Upper lobe of right lung (tissue), 1 donor: ENCODE results near the gene MALL. TPM values are rescaled to one million over a fixed set of nuclear protein-coding genes. Genes with fewer than 3 reads are reported as not detected.
"Not testable (repeated sequence)": the region's sequence is repeated elsewhere in the genome, so short reads cannot be mapped to it uniquely, and the experiment has no call there.

ENCODE experiments used
- ATAC-seq: fragments of 200-7000 bp; cut with Tn5 transposase; one replicate; pipeline ENCODE4 v1.9.1; 2020; ENCODE audit warnings: mild to moderate bottlenecking, moderate library complexity
- DNase-seq: peaks from one replicate; pipeline ENCODE4 v3.0.0-alpha.2; 2020
- H3K27ac ChIP-seq: fragments of 200-600 bp; one replicate; pipeline ENCODE4 v1.8.0; 2022
- H3K27me3 ChIP-seq: fragments of 200-600 bp; one replicate; pipeline ENCODE4 v1.8.0; 2022; ENCODE audit warnings: mild to moderate bottlenecking
- H3K36me3 ChIP-seq: fragments of 200-600 bp; one replicate; pipeline ENCODE4 v1.8.0; 2022
- H3K4me1 ChIP-seq: fragments of 200-600 bp; one replicate; pipeline ENCODE4 v1.8.0; 2022
- H3K4me3 ChIP-seq: fragments of 200-600 bp; one replicate; pipeline ENCODE4 v1.8.0; 2022; ENCODE audit warnings: mild to moderate bottlenecking
- H3K9me3 ChIP-seq: fragments of 200-600 bp; one replicate; pipeline ENCODE4 v1.8.0; 2022
- intact Hi-C: fragments of 100-400 bp; cut with DNase I; formaldehyde crosslinking; loops from one replicate; pipeline ENCODE4 v1.11.0; 2022
- microRNA-seq: library from miRNA; unstranded; fragments of <30 nt; microRNA quantifications from one replicate; pipeline ENCODE4 v1.2.0, GENCODE V29; 2020; ENCODE audit warnings: borderline microRNAs expressed
- total RNA-seq: library from RNA; stranded (reverse); fragmentation: NEBNext Ultra II Directional; extraction: Animal tissue kit (Norgen Biotek cat#: 25700); gene quantifications from one replicate; pipeline ENCODE4 v1.2.1, GENCODE V29; 2021
- donor health status: DM: no; HTN: yes; CAD: no; lungs with severe emphysema.

The MALL gene
- total RNA-seq, 1 donor from 2014 or later: 154 TPM

- H3K4me3 ChIP-seq, H3K27ac ChIP-seq, H3K4me1 ChIP-seq, H3K9me3 ChIP-seq, ATAC-seq, DNase-seq, H3K36me3 ChIP-seq, intact Hi-C loops, H3K27me3 ChIP-seq: not testable (repeated sequence)
These were observed 68.4 kb downstream of the MALL start for GRCh38 chr2:110047225-110047624.

- intact Hi-C loops, ATAC-seq, H3K4me1 ChIP-seq, H3K36me3 ChIP-seq, H3K4me3 ChIP-seq, DNase-seq, H3K27ac ChIP-seq, H3K9me3 ChIP-seq, H3K27me3 ChIP-seq: not testable (repeated sequence)
These were observed 73.5 kb downstream of the MALL start for GRCh38 chr2:110041941-110042660.

- ATAC-seq, H3K27me3 ChIP-seq, H3K27ac ChIP-seq, H3K4me1 ChIP-seq, intact Hi-C loops, H3K36me3 ChIP-seq, H3K4me3 ChIP-seq, H3K9me3 ChIP-seq: not testable (repeated sequence)
- DNase-seq: peak; percentile 15
These were observed 78.3 kb downstream of the MALL start for GRCh38 chr2:110037336-110037735.

GRCh38 chr2:110035384-110035783 lies 80.2 kb downstream of the MALL start:
- H3K4me3 ChIP-seq, ATAC-seq, H3K27ac ChIP-seq, H3K4me1 ChIP-seq, H3K27me3 ChIP-seq, intact Hi-C loops, DNase-seq, H3K9me3 ChIP-seq, H3K36me3 ChIP-seq: not testable (repeated sequence)

GRCh38 chr2:110034935-110035334 lies 80.7 kb downstream of the MALL start:
- DNase-seq, H3K9me3 ChIP-seq, ATAC-seq, H3K36me3 ChIP-seq, H3K4me1 ChIP-seq, H3K27me3 ChIP-seq, H3K4me3 ChIP-seq, intact Hi-C loops, H3K27ac ChIP-seq: not testable (repeated sequence)

Small RNA genes within 50 kb of the gene (microRNA-seq; reads per million reads assigned to microRNA genes)
- gene MIR4267 (not detected), gene MIR4436B1 (not detected)

Other genes starting within 250 kb of the MALL start
- 3.1 TPM for gene LIMS3, start 217.1 kb downstream of the MALL start, total RNA-seq
- 4.1 TPM for gene NPHP1, start 89.2 kb upstream of the MALL start, total RNA-seq
- gene MTLN, start 96.7 kb upstream of the MALL start, total RNA-seq: 53.3 TPM